Measurements from ENCODE around the gene DHRS3.
A peak's percentile ranks its signal among the peaks of the same experiment; 100 is the strongest.

DNA sequence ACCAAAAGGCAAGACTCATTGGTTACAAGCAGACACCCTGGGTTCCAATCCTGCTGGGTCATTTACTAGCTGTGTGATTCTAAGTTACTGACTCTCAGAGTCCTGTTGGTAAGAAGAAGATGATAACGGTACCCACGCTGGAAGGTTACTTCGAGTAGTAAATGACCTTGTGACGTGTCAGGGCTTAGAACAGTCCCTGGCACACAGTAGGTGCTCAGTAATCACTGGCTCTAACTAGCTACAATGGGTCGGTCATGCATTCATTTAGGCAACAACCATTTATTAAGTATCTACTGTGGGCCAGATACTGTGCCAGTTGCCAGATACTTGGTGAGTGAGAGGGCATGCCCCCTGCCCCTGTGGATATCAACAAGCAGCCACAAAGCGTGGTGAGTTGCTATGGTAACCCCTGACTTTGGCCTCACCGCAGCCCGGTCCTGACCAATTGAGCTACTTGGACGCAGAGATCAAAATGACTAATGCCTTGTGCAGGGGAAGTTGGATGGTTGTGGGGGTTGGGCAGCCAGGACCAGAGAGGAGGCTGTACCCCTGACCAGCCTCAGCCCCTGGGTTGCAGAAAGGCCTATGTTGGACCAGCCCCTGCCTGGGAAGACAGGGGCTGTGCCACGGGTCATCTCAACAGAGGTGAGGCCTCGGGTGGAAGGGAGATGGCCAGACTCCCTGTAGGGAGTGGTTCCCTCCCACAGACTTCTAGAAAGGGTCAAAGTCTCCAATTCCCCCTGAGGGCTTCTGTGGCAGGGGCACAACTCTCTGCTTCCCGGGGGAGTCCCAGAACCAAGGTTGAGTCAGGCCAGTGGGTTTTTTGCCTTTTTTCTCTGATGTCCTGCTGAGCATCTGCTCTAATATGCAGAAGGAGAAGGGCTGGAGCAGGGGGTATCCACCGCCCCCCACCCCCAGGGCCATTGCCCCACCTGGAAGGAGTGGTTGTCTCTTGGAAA, 16.0 kb downstream of the DHRS3 start:
- TF ChIP-seq, protein P1, sequence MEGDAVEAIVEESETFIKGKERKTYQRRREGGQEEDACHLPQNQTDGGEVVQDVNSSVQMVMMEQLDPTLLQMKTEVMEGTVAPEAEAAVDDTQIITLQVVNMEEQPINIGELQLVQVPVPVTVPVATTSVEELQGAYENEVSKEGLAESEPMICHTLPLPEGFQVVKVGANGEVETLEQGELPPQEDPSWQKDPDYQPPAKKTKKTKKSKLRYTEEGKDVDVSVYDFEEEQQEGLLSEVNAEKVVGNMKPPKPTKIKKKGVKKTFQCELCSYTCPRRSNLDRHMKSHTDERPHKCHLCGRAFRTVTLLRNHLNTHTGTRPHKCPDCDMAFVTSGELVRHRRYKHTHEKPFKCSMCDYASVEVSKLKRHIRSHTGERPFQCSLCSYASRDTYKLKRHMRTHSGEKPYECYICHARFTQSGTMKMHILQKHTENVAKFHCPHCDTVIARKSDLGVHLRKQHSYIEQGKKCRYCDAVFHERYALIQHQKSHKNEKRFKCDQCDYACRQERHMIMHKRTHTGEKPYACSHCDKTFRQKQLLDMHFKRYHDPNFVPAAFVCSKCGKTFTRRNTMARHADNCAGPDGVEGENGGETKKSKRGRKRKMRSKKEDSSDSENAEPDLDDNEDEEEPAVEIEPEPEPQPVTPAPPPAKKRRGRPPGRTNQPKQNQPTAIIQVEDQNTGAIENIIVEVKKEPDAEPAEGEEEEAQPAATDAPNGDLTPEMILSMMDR (IDR thresholded peaks at IDR 0.05; ENCODE audit: extremely low read depth in 1 of 2, insufficient read depth in 1 of 2, low read depth in 1 of 2, low read length in 2 of 2), result no peak
- TF ChIP-seq POLR2A (IDR thresholded peaks at IDR 0.05; ENCODE audit: low read depth, low read length) (no peak), POLR2AphosphoS5 (IDR thresholded peaks at IDR 0.05; ENCODE audit: insufficient read depth, low read depth, low read length) (no peak), EZH2 (IDR thresholded peaks at IDR 0.05; ENCODE audit: borderline replicate concordance, low read depth, low read length, severe bottlenecking) (no peak), JUN (IDR thresholded peaks at IDR 0.05; ENCODE audit: borderline replicate concordance, insufficient read depth, insufficient read length, low read depth) (no peak), GATA2 (IDR thresholded peaks at IDR 0.05; ENCODE audit: insufficient read depth, insufficient read length, low read depth, low read length) (peak; percentile 53)
- TF ChIP-seq, protein P2, sequence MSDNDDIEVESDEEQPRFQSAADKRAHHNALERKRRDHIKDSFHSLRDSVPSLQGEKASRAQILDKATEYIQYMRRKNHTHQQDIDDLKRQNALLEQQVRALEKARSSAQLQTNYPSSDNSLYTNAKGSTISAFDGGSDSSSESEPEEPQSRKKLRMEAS (IDR thresholded peaks at IDR 0.05; ENCODE audit: insufficient read depth, insufficient read length), result no peak
